HCT116 (cell line): ENCODE results near the gene PDE9A. TPM values are rescaled to one million over a fixed set of nuclear protein-coding genes. Genes with fewer than 3 reads are reported as not detected.

Source experiments
- ATAC-seq: fragments of 200-7000 bp; cut with Tn5 transposase; 2 replicates; pipeline ENCODE4 v1.9.1; 2020; ENCODE audit warnings: mild to moderate bottlenecking, moderate library complexity
- BruUV-seq: library from RNA; stranded (reverse); fragments of 400-500 nt; replicated peaks from 2 replicates; lab custom pipeline; 2021; lab: Mats Ljungman, UMichigan
- CTCF ChIA-PET: fragments of 300-600 bp; sonication (Branson Sonifier 250); formaldehyde crosslinking; loops from one replicate; lab custom pipeline; 2021; ENCODE audit warnings: antibody characterized with exemption; lab: Charles Lee
- POLR2A ChIA-PET: fragments of 300-600, 350-600 bp; sonication (Branson Sonifier 250); formaldehyde crosslinking; loops from one replicate; lab custom pipeline; 2021; ENCODE audit warnings: antibody characterized with exemption; lab: Charles Lee
- RAD21 ChIA-PET, 2 experiments: fragments of 300-600 bp; sonication (Branson Sonifier 250); formaldehyde crosslinking; loops; one replicate each; lab custom pipeline; 2023; ENCODE audit warnings: low total read pairs in 2 of 2; ENCODE audit not compliant: uncharacterized antibody in 2 of 2, unreplicated experiment in 2 of 2, low non-redundant PET in 1 of 2; lab: Charles Lee
- DNase-seq: peaks from one replicate; pipeline ENCODE4 v3.0.0-alpha.2; 2010; ENCODE audit warnings: low read depth, low spot score
- H2AFZ ChIP-seq: fragments of 200-600 bp; shearing (Covaris generic), sonication (generic); 2 replicates; pipeline ENCODE4 v1.6.1; 2017; ENCODE audit warnings: low read depth, mixed run types, mixed read lengths, antibody characterized with exemption, low read length; ENCODE audit not compliant: poor library complexity, severe bottlenecking
- H3K27ac ChIP-seq: 2 replicates; pipeline ENCODE4 v1.5.1; 2012; ENCODE audit warnings: low read depth, low read length
- H3K27me3 ChIP-seq: fragments of 200-600 bp; sonication (generic); 2 replicates; pipeline ENCODE4 v1.6.1; 2016; ENCODE audit warnings: mixed run types, low read length, mixed read lengths; ENCODE audit not compliant: insufficient read depth
- H3K36me3 ChIP-seq, 2 experiments: fragments of 200-500 bp in 1 of 2; fragments of 200-600 bp in 1 of 2; sonication (Bioruptor generic) in 1 of 2; sonication (generic) in 1 of 2; 2 replicates each; pipeline versions ENCODE4 v1.5.1 to v1.6.1; 2014 to 2016; ENCODE audit warnings: low read length in 2 of 2, inconsistent platforms in 1 of 2, mixed read lengths in 1 of 2, mixed run types in 1 of 2; ENCODE audit not compliant: insufficient read depth in 2 of 2, control insufficient read depth in 1 of 2
- H3K4me1 ChIP-seq, 2 experiments: fragments of 200-600 bp in 1 of 2; sonication (generic) in 1 of 2; 2 replicates each; pipeline versions ENCODE4 v1.5.1 to v1.6.1; 2012 to 2017; ENCODE audit warnings: low read length in 2 of 2, inconsistent platforms in 1 of 2, mild to moderate bottlenecking in 1 of 2, mixed read lengths in 1 of 2, mixed run types in 1 of 2, moderate library complexity in 1 of 2; ENCODE audit not compliant: insufficient read depth in 2 of 2, control insufficient read depth in 1 of 2
- H3K4me2 ChIP-seq: fragments of 200-600 bp; sonication (generic); 2 replicates; pipeline ENCODE4 v1.6.1; 2017; ENCODE audit warnings: mixed run types, low read length, mixed read lengths
- H3K4me3 ChIP-seq, 2 experiments: fragments of 200-600 bp in 1 of 2; sonication (generic) in 1 of 2; replicated peaks in 1 of 2; 2 replicates each; pipeline ENCODE4 v1.5.1; 2011 to 2016; ENCODE audit warnings: low read length in 2 of 2, control low read depth in 1 of 2, low read depth in 1 of 2, mild to moderate bottlenecking in 1 of 2, mixed read lengths in 1 of 2, mixed run types in 1 of 2
- H3K79me2 ChIP-seq: fragments of 200-600 bp; sonication (generic); 2 replicates; pipeline ENCODE4 v1.6.1; 2017; ENCODE audit warnings: mild to moderate bottlenecking, mixed run types, low read length, moderate library complexity, mixed read lengths; ENCODE audit not compliant: insufficient read depth
- H3K9ac ChIP-seq: fragments of 200-600 bp; sonication (generic); 2 replicates; pipeline ENCODE4 v1.6.1; 2016; ENCODE audit warnings: low read length, mixed read lengths
- H3K9me2 ChIP-seq: fragments of 200-600 bp; sonication (generic), shearing (Covaris generic); 2 replicates; pipeline ENCODE4 v1.6.1; 2017; ENCODE audit warnings: mixed run types, mild to moderate bottlenecking, moderate library complexity; ENCODE audit not compliant: insufficient read depth
- H3K9me3 ChIP-seq, 2 experiments: fragments of 200-500 bp in 1 of 2; fragments of 200-600 bp in 1 of 2; sonication (Bioruptor generic) in 1 of 2; sonication (generic) in 1 of 2; 2 replicates each; pipeline ENCODE4 v1.6.1; 2014 to 2017; ENCODE audit warnings: low read length in 2 of 2, mixed read lengths in 2 of 2, inconsistent platforms in 1 of 2, low read depth in 1 of 2, mild to moderate bottlenecking in 1 of 2, mixed run types in 1 of 2, moderate library complexity in 1 of 2; ENCODE audit not compliant: control insufficient read depth in 1 of 2, insufficient read depth in 1 of 2
- H4K20me1 ChIP-seq: fragments of 200-600 bp; sonication (generic), shearing (Covaris generic); 2 replicates; pipeline ENCODE4 v1.6.1; 2017; ENCODE audit warnings: mixed run types, mild to moderate bottlenecking, moderate library complexity; ENCODE audit not compliant: insufficient read depth
- CEBPB ChIP-seq: IDR thresholded peaks from 2 replicates; pipeline ENCODE4 v1.6.1; 2012; ENCODE audit warnings: low read depth
- CTCF ChIP-seq, 3 experiments: fragments of 200-600 bp in 1 of 3; sonication (generic) in 1 of 3; IDR thresholded peaks in 2 of 3; conservative IDR thresholded peaks in 1 of 3; 2 replicates each; pipeline ENCODE4 v1.5.1; 2012 to 2017; ENCODE audit warnings: low read depth in 2 of 3, low read length in 2 of 3, antibody characterized with exemption in 1 of 3, borderline replicate concordance in 1 of 3, control low read depth in 1 of 3, mild to moderate bottlenecking in 1 of 3, mixed read lengths in 1 of 3, mixed run types in 1 of 3, moderate library complexity in 1 of 3; ENCODE audit not compliant: insufficient read depth in 1 of 3
- EGR1 ChIP-seq: IDR thresholded peaks from 2 replicates; pipeline ENCODE4 v1.6.1; 2012; ENCODE audit warnings: low read depth
- ELF1 ChIP-seq: IDR thresholded peaks from 2 replicates; pipeline ENCODE4 v1.6.1; 2012; ENCODE audit warnings: low read depth, borderline replicate concordance
- EZH2 ChIP-seq: fragments of 200-600 bp; sonication (generic); IDR thresholded peaks from 2 replicates; pipeline ENCODE4 v1.6.1; 2017; ENCODE audit warnings: antibody characterized with exemption, mixed run types
- EZH2phosphoT487 ChIP-seq: fragments of 200-600 bp; IDR thresholded peaks from 2 replicates; pipeline ENCODE4 v1.6.1; 2018; ENCODE audit warnings: antibody characterized with exemption, borderline replicate concordance
- MAX ChIP-seq: IDR thresholded peaks from 2 replicates; pipeline ENCODE4 v1.6.1; 2012
- POLR2A ChIP-seq: IDR thresholded peaks from 2 replicates; pipeline ENCODE4 v1.7.0; 2011; ENCODE audit warnings: borderline replicate concordance; ENCODE audit not compliant: insufficient read depth, insufficient read length; ENCODE audit errors: extremely low read depth
- POLR2AphosphoS5 ChIP-seq: IDR thresholded peaks from 2 replicates; pipeline ENCODE4 v1.6.1; 2011; ENCODE audit warnings: mild to moderate bottlenecking, low read depth, low read length, moderate library complexity
- REST ChIP-seq: IDR thresholded peaks from 2 replicates; pipeline ENCODE4 v1.6.1; 2012; ENCODE audit warnings: low read depth
- SIN3A ChIP-seq: IDR thresholded peaks from 2 replicates; pipeline ENCODE4 v1.6.1; 2012; ENCODE audit warnings: low read depth
- SP1 ChIP-seq: IDR thresholded peaks from 2 replicates; pipeline ENCODE4 v1.6.1; 2012; ENCODE audit warnings: low read depth
- ZFX ChIP-seq: fragments of 450-650 bp; IDR thresholded peaks from 2 replicates; pipeline ENCODE4 v1.6.1; 2017
- intact Hi-C: fragments of 100-400 bp; cut with micrococcal nuclease; formaldehyde crosslinking; loops from 2 replicates; pipeline ENCODE4 v1.10.0; 2022
- total RNA-seq: library from RNA; stranded (reverse); gene quantifications from one replicate; pipeline ENCODE4 v1.2.1, GENCODE V29; 2021; ENCODE audit not compliant: unreplicated experiment

PDE9A gene
- total RNA-seq, 1 experiment from 2014 or later, result 31.4 TPM

GRCh38 chr21:42616446-42616845 is 37.0 kb upstream of the PDE9A start:
- H3K27ac ChIP-seq, result no peak overlapping the region
- no peaks in the 10 kb centered on the region for H4K20me1 ChIP-seq
- no peaks in the 10 kb centered on the region for H3K9me3 ChIP-seq
- no peak for DNase-seq
- ChIA-PET CTCF (no interaction called here), RAD21 (no interaction called here), POLR2A (no interaction called here)
- ATAC-seq, result no peak
- H3K4me3 ChIP-seq, result no peak overlapping the region
- TF ChIP-seq ZFX (no peak), EZH2phosphoT487 (no peak), SP1 (no peak), CEBPB (no peak), EGR1 (no peak), EZH2 (no peak), ELF1 (no peak), REST (no peak), POLR2A (no peak), CTCF (IDR thresholded peaks at IDR 0.05 in 2 of 3, conservative IDR thresholded peaks at IDR 0.05 in 1 of 3; ENCODE audit: borderline replicate concordance in 1 of 3, insufficient read depth in 1 of 3, low read depth in 2 of 3, low read length in 2 of 3) (no peak), POLR2AphosphoS5 (no peak), MAX (no peak), SIN3A (no peak)
- no TSS peak for BruUV-seq
- H3K4me2 ChIP-seq, result no peak overlapping the region
- no peaks in the 10 kb centered on the region for H3K79me2 ChIP-seq
- H3K9me2 ChIP-seq, result no peaks in the 10 kb centered on the region
- H3K36me3 ChIP-seq, result no peaks in the 10 kb centered on the region
- no peak overlapping the region for H3K9ac ChIP-seq
- peaks cover 3% of the 10 kb centered on the region; the same call in 1 of the 2 replicates for H3K27me3 ChIP-seq
- no peak overlapping the region for H2AFZ ChIP-seq
- H3K4me1 ChIP-seq, result no peaks in the 10 kb centered on the region; a peak in 1 of 4 replicates
- intact Hi-C loops, result loop anchor here (10.0 kb wide), 1 partner anchor 108 kb away; no protein-coding TSS in a partner anchor
